K562 (cell line): ENCODE measurements around the gene CCDC92. TPM values are rescaled to one million over a fixed set of nuclear protein-coding genes. Genes with fewer than 3 reads are reported as not detected.
A peak's percentile ranks its signal among the peaks of the same experiment; 100 is the strongest.

Experiments
- KLF1 ChIP-seq: fragments of 450-650 bp; IDR thresholded peaks from 2 replicates; pipeline ENCODE4 v1.6.1; 2016; ENCODE audit warnings: missing genetic modification characterization, missing compliant biosample characterization
- KLF13 ChIP-seq: fragments of 450-650 bp; IDR thresholded peaks from 2 replicates; pipeline ENCODE4 v1.6.1; 2016; ENCODE audit warnings: missing genetic modification characterization, low read depth, mild to moderate bottlenecking, missing compliant biosample characterization, moderate library complexity, borderline replicate concordance
- MCM2 ChIP-seq: fragments of 450-650 bp; IDR thresholded peaks from 2 replicates; pipeline ENCODE4 v1.6.1; 2017; ENCODE audit warnings: low read depth, mild to moderate bottlenecking
- NCOA2 ChIP-seq, 2 experiments: fragments of 450-650 bp; IDR thresholded peaks; 2 replicates each; pipeline ENCODE4 v1.6.1; 2018; ENCODE audit warnings: mild to moderate bottlenecking in 2 of 2, moderate library complexity in 1 of 2; ENCODE audit not compliant: partially characterized antibody in 2 of 2
- RBBP5 ChIP-seq: fragments of 200-600 bp; sonication (generic); IDR thresholded peaks from 2 replicates; pipeline ENCODE4 v1.6.1; 2012; ENCODE audit warnings: borderline replicate concordance, mild to moderate bottlenecking, low read length, control low read depth, inconsistent platforms; ENCODE audit not compliant: insufficient read depth, poor library complexity, severe bottlenecking
- SRSF1 ChIP-seq: fragments of 200-400 bp; formaldehyde crosslinking; IDR thresholded peaks from 2 replicates; pipeline ENCODE4 v1.6.1; 2017; ENCODE audit warnings: mild to moderate bottlenecking, low read depth, low read length, moderate library complexity
- TEAD2 ChIP-seq: fragments of 450-650 bp; IDR thresholded peaks from 2 replicates; pipeline ENCODE4 v1.6.1; 2016; ENCODE audit warnings: missing genetic modification characterization, control low read depth, missing compliant biosample characterization
- ZNF699 ChIP-seq: fragments of 250-450 bp; sonication (Bioruptor Pico); IDR thresholded peaks from 2 replicates; pipeline ENCODE4 v1.8.0; 2021; ENCODE audit warnings: mild to moderate bottlenecking, moderate library complexity; ENCODE audit not compliant: insufficient replicate concordance
- polyA plus RNA-seq, 8 experiments: library from polyadenylated mRNA; depleted of rRNA in 4 of 8; stranded (reverse) in 5 of 8; unstranded in 3 of 8; fragments of >200 nt; fragmentation: Nextera tagmentation in 2 of 8; fragmentation: Illumina TruSeq in 1 of 8; extraction: Ambion mirVana in 2 of 8; extraction: Trizol in 1 of 8; gene quantifications; 2 replicates each; pipeline versions ENCODE4 v1.2.1 to v1.2.3, GENCODE V29; 2011 to 2014; ENCODE audit warnings: inconsistent platforms in 1 of 8, missing spikeins in 1 of 8
- total RNA-seq, 7 experiments: library from RNA; depleted of rRNA in 6 of 7; stranded (reverse); fragments of >200 nt in 6 of 7; fragmentation: Illumina TruSeq in 2 of 7; extraction: Trizol in 2 of 7; gene quantifications; 2 replicates each; pipeline versions ENCODE4 v1.2.1 to v1.2.3, GENCODE V29; 2011 to 2021; ENCODE audit warnings: low replicate concordance in 1 of 7
- TF ChIP-seq, protein P1 (sequence below): sonication (generic); formaldehyde crosslinking; IDR thresholded peaks from 2 replicates; pipeline ENCODE4 v1.8.0; 2022; ENCODE audit warnings: missing genetic modification reagents, mild to moderate bottlenecking, borderline replicate concordance
- TF ChIP-seq, protein P2 (sequence below): sonication (generic); formaldehyde crosslinking; IDR thresholded peaks from 2 replicates; pipeline ENCODE4 v1.8.1; 2022; ENCODE audit warnings: missing genetic modification reagents
- TF ChIP-seq, protein P3 (sequence below), 2 experiments: IDR thresholded peaks; 2 replicates each; pipeline ENCODE4 v1.6.1; 2012; ENCODE audit warnings: improper control_type of control experiment in 2 of 2, low read depth in 2 of 2, low read length in 2 of 2, borderline replicate concordance in 1 of 2

CCDC92 gene
- total and polyA plus RNA-seq, 9 of the 15 experiments (the other 6 are each of a cell fraction or from before 2014, with no cell fraction given), result 0.27 to 5.9 (median 2.1) TPM

DNA sequence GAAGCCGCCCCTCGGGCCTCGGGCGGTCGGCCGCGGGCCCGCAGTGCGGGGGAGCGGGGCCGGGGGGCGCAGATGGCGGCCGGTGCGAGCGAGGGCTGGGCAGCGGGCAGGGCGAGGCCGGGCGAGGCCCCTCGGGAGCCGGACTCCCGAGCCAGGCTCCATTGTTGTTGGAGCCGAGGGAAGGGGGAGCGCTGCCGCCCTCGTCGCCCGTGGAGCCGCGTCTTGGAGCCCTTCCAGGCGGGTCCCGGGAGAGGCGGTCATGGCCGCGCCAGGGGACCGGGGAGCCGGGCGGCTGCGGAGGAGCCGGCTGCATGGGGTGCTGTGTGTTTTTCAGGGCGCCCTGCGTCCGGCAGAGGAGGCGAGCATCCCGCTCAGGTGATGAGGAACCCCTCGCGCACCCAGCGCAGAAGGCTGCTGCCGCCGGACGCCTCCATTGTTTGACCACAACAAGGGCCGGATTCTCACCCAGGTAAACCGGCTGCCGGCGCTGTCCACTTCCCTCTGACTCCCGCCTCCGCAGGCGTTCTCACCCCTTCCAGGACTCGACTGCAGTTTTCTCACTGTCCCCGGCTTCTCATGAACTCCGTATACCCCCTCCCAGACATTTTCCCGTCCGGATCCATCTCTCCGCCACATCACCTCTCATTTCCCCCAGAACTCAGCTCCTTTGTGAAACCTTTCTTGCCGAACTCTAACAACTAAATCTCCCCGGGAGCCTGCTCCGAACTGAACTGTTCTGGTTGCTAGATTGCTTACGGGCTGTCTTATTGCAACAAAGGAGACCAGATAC, 1.1 kb upstream of the CCDC92 start (continued):
- TF ChIP-seq, protein P1, sequence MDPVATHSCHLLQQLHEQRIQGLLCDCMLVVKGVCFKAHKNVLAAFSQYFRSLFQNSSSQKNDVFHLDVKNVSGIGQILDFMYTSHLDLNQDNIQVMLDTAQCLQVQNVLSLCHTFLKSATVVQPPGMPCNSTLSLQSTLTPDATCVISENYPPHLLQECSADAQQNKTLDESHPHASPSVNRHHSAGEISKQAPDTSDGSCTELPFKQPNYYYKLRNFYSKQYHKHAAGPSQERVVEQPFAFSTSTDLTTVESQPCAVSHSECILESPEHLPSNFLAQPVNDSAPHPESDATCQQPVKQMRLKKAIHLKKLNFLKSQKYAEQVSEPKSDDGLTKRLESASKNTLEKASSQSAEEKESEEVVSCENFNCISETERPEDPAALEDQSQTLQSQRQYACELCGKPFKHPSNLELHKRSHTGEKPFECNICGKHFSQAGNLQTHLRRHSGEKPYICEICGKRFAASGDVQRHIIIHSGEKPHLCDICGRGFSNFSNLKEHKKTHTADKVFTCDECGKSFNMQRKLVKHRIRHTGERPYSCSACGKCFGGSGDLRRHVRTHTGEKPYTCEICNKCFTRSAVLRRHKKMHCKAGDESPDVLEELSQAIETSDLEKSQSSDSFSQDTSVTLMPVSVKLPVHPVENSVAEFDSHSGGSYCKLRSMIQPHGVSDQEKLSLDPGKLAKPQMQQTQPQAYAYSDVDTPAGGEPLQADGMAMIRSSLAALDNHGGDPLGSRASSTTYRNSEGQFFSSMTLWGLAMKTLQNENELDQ, result no peak
- no peak for TF ChIP-seq TEAD2 (tag)
- TF ChIP-seq KLF13 (tag), result no peak
- TF ChIP-seq, protein P2, sequence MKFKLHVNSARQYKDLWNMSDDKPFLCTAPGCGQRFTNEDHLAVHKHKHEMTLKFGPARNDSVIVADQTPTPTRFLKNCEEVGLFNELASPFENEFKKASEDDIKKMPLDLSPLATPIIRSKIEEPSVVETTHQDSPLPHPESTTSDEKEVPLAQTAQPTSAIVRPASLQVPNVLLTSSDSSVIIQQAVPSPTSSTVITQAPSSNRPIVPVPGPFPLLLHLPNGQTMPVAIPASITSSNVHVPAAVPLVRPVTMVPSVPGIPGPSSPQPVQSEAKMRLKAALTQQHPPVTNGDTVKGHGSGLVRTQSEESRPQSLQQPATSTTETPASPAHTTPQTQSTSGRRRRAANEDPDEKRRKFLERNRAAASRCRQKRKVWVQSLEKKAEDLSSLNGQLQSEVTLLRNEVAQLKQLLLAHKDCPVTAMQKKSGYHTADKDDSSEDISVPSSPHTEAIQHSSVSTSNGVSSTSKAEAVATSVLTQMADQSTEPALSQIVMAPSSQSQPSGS (CRISPR knock-in tag), result no peak
- no peak for TF ChIP-seq MCM2
- TF ChIP-seq KLF1, result no peak
- no peak for TF ChIP-seq SRSF1
- TF ChIP-seq, protein P3, sequence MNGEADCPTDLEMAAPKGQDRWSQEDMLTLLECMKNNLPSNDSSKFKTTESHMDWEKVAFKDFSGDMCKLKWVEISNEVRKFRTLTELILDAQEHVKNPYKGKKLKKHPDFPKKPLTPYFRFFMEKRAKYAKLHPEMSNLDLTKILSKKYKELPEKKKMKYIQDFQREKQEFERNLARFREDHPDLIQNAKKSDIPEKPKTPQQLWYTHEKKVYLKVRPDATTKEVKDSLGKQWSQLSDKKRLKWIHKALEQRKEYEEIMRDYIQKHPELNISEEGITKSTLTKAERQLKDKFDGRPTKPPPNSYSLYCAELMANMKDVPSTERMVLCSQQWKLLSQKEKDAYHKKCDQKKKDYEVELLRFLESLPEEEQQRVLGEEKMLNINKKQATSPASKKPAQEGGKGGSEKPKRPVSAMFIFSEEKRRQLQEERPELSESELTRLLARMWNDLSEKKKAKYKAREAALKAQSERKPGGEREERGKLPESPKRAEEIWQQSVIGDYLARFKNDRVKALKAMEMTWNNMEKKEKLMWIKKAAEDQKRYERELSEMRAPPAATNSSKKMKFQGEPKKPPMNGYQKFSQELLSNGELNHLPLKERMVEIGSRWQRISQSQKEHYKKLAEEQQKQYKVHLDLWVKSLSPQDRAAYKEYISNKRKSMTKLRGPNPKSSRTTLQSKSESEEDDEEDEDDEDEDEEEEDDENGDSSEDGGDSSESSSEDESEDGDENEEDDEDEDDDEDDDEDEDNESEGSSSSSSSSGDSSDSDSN (IDR thresholded peaks at IDR 0.05; ENCODE audit: borderline replicate concordance in 1 of 2, low read depth in 2 of 2, low read length in 2 of 2), result peak; percentile 48 to 92; a peak in 3 of 4 replicates
- peak; percentile 54 for TF ChIP-seq RBBP5
- TF ChIP-seq ZNF699 (CRISPR knock-in tag), result no peak
- no peak for TF ChIP-seq NCOA2 (IDR thresholded peaks at IDR 0.05; ENCODE audit: partially characterized antibody in 2 of 2)
